HG03520 (cell line): ENCODE results near the gene LCK.
A peak's percentile ranks its signal among the peaks of the same experiment; 100 is the strongest.
"Not testable (repeated sequence)": the region's sequence is repeated elsewhere in the genome, so short reads cannot be mapped to it uniquely, and the experiment has no call there.

Source experiments
- ATAC-seq: cut with Tn5 transposase; IDR thresholded peaks from one replicate; pipeline ENCODE4 v1.9.1; 2021; ENCODE audit warnings: mild to moderate bottlenecking, moderate library complexity; ENCODE audit not compliant: unreplicated experiment

LCK gene

GRCh38 chr1:32239337-32239736 is 11.7 kb upstream of the LCK start:
- ATAC-seq = no peak

- ATAC-seq = no peak
Measured at GRCh38 chr1:32239790-32240139, 11.3 kb upstream of the LCK start.

- ATAC-seq = no peak
Measured at GRCh38 chr1:32240140-32240951, 10.7 kb upstream of the LCK start.

- no peak for ATAC-seq
Measured at GRCh38 chr1:32241001-32241763, 9.9 kb upstream of the LCK start.

GRCh38 chr1:32242341-32242851 is 8.7 kb upstream of the LCK start:
- no peak for ATAC-seq

GRCh38 chr1:32246888-32247273 is 4.2 kb upstream of the LCK start, which contains the start of gene FAM167B:
Gene FAM167B (plus strand): TSS chr1:32247222. CDS start chr1:32247422, 200 bp downstream.
- no peak for ATAC-seq

GRCh38 chr1:32247452-32247851 is 3.6 kb upstream of the LCK start:
- ATAC-seq = no peak

- no peak for ATAC-seq
Measured at GRCh38 chr1:32247983-32248889, 2.8 kb upstream of the LCK start.

GRCh38 chr1:32249831-32250525 is 1.1 kb upstream of the LCK start:
- ATAC-seq = peak; percentile 42

- ATAC-seq = no peak
Measured at GRCh38 chr1:32255072-32256071, 4.3 kb downstream of the LCK start.

GRCh38 chr1:32256473-32257226 is 5.6 kb downstream of the LCK start:
- no peak for ATAC-seq

GRCh38 chr1:32257227-32257508 is 6.1 kb downstream of the LCK start:
- ATAC-seq = no peak

GRCh38 chr1:32263236-32263593 is 12.2 kb downstream of the LCK start:
- ATAC-seq = not testable (repeated sequence)

- ATAC-seq = no peak
Measured at GRCh38 chr1:32263744-32264143, 12.7 kb downstream of the LCK start.

GRCh38 chr1:32265846-32266245 is 14.8 kb downstream of the LCK start:
- ATAC-seq = no peak

GRCh38 chr1:32266921-32267591 is 16.0 kb downstream of the LCK start:
- no peak for ATAC-seq

GRCh38 chr1:32269744-32270143 is 18.7 kb downstream of the LCK start:
- ATAC-seq = no peak
